LNCAP (cell line): ENCODE data around the gene MROH2B.

Experiments used
- CTCF ChIP-seq: fragments of 450-650 bp; IDR thresholded peaks from 2 replicates; pipeline ENCODE4 v1.5.1; 2017; ENCODE audit warnings: mild to moderate bottlenecking

The MROH2B gene

GRCh38 chr5:41071242-41071641 lies at the start of gene MROH2B:
MROH2B (minus strand) TSS chr5:41071342; CDS start chr5:41070852, 490 bp downstream.
- TF ChIP-seq CTCF = no peak

- TF ChIP-seq CTCF = no peak
Measured at GRCh38 chr5:41120600-41120999, 49.5 kb upstream of the MROH2B start.

GRCh38 chr5:41118177-41118576 lies 47.0 kb upstream of the MROH2B start:
- TF ChIP-seq CTCF = no peak

- no peak for TF ChIP-seq CTCF
Measured at GRCh38 chr5:41115281-41115680, 44.1 kb upstream of the MROH2B start.

- TF ChIP-seq CTCF = no peak
Measured at GRCh38 chr5:41112486-41113455, 41.6 kb upstream of the MROH2B start.

- TF ChIP-seq CTCF = no peak
Measured at GRCh38 chr5:41109186-41109585, 38.0 kb upstream of the MROH2B start.

- no peak for TF ChIP-seq CTCF
Measured at GRCh38 chr5:41102341-41102740, 31.2 kb upstream of the MROH2B start.
